ENCODE data around the gene SEC62.

DNA sequence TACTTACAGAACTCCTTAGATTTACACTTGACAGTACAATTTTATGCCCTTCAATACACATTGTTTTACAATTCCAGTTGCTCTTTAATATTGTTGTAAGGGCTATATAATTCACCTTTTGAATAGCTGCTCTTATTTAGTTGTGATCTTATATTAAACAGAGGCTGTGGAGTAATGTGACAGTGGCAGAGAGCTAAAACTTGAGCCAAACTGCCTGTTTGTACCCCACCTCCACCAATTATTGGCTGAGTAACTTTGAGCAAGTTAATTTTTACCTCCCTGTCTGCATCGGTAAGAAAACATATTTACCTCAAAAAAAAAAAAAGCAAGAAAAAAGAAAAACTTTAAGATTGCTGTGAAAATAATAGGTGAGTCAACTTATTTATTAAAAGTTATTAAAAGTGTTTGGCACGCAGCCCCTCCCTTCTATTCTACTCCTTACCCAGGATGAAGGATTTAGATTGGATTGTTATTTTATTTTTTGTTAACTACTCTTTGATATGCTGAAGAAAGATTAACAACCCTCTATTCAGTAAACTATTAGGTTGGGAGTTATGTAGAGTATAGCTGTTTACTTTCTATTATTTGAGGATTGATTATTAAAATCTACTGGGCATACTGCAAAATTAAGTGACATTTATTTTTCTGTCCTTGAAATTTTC is 1.7 kb downstream of the SEC62 start:
- no peak for TF ChIP-seq POLR2A (IDR thresholded peaks at IDR 0.05; ENCODE audit: low read depth, low read length)
- TF ChIP-seq POLR2AphosphoS5 (IDR thresholded peaks at IDR 0.05; ENCODE audit: low read depth, low read length) = no peak
- TF ChIP-seq TAF1 (IDR thresholded peaks at IDR 0.05; ENCODE audit: borderline replicate concordance, low read depth, low read length) = no peak

Data from GM12892 (cell line).